ENCODE measurements around the gene ZNF521.

The ZNF521 gene

DNA sequence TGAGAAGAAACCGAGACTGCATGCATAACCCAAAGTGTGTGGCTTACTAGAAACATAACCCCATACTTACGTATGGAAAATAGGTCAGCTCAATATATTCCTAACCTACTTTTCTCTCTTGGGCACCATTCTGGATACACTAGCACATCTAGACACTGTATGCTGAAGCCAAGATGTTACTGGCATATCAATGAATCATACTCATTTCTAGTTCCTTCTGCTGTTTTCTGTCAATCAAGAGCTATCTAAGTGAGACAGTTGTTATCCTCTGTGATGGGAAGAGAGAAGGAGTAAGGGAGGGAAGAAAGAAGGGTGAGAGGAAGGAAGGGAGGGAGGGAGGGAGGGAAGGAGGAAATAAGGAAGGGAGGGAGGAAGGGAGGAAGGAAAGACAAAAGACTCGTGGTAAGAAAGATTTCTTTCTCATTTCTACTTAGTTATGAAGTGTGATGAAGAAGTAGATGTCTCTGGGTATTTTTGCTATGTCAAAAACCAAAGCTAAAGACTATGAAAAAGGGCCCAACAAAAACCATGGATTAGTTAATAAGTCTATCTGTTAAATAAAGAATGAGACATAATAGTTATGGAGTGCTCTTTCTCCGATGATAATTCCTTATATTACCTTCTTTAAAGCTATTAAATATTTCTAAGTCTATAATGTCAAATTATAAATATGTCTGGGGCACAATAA, 248.4 kb downstream of the ZNF521 start:
- TF ChIP-seq, protein P1, sequence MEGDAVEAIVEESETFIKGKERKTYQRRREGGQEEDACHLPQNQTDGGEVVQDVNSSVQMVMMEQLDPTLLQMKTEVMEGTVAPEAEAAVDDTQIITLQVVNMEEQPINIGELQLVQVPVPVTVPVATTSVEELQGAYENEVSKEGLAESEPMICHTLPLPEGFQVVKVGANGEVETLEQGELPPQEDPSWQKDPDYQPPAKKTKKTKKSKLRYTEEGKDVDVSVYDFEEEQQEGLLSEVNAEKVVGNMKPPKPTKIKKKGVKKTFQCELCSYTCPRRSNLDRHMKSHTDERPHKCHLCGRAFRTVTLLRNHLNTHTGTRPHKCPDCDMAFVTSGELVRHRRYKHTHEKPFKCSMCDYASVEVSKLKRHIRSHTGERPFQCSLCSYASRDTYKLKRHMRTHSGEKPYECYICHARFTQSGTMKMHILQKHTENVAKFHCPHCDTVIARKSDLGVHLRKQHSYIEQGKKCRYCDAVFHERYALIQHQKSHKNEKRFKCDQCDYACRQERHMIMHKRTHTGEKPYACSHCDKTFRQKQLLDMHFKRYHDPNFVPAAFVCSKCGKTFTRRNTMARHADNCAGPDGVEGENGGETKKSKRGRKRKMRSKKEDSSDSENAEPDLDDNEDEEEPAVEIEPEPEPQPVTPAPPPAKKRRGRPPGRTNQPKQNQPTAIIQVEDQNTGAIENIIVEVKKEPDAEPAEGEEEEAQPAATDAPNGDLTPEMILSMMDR (IDR thresholded peaks at IDR 0.05; ENCODE audit: low read depth, low read length), result no peak
- DNase-seq (ENCODE audit: extremely low read depth, low read depth), result no peak

DNA sequence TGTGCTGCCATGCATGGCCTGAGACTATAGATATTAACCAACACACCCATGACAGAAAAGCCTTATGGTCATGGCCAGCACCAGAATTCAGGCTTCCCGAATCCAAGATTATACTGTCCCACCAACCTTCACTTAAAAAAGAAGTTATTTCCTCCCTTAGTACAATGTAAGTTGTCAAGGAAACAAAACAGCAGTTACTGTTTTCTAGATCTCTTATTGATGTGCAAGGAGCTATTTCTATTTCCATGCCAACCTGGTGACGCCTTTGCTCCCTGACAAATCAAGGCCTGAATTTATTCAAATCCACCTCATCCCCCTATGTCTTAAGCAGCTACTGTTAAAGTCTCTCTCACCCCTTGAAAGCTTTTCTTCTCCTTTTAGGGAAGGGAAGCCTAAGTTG, 249.3 kb downstream of the ZNF521 start:
- TF ChIP-seq, protein P1 (IDR thresholded peaks at IDR 0.05; ENCODE audit: low read depth, low read length), result no peak
- DNase-seq (ENCODE audit: extremely low read depth, low read depth), result no peak

GRCh38 chr18:25100418-25100817, 251.5 kb downstream of the ZNF521 start:
- TF ChIP-seq, protein P1 (IDR thresholded peaks at IDR 0.05; ENCODE audit: low read depth, low read length), result no peak
- no peak for DNase-seq (ENCODE audit: extremely low read depth, low read depth)

- TF ChIP-seq, protein P1 (IDR thresholded peaks at IDR 0.05; ENCODE audit: low read depth, low read length), result no peak; the same call in 1 of the 2 replicates
- no peak for DNase-seq (ENCODE audit: extremely low read depth, low read depth)
These were observed 252.1 kb downstream of the ZNF521 start for GRCh38 chr18:25099895-25100294.

DNA sequence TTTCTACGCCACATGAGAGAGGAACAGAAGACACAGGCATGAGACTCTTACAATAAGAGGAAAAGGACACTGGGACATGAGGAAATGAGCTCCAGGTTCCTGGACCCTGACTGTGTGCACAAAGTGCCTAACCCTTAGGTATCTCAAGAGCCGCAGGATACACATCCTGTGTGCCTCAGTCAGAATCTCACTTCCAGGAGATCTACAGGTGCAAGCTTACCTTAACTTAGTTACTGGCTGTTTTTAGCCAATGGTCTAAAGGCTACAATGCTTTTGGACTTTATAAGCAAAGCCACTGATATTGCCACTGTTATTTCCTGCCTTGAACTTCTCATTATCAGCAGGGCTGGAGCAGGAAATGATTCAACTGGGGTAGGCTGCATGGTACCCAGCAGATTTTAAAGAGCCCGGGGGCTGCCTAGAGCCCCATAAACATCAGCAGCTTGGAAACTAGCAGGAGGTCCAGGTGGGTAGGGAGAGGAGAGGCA, 254.4 kb downstream of the ZNF521 start:
- TF ChIP-seq, protein P1 (IDR thresholded peaks at IDR 0.05; ENCODE audit: low read depth, low read length), result no peak
- no peak for DNase-seq (ENCODE audit: extremely low read depth, low read depth)

GRCh38 chr18:25097057-25097456, 254.9 kb downstream of the ZNF521 start:
- TF ChIP-seq, protein P1 (IDR thresholded peaks at IDR 0.05; ENCODE audit: low read depth, low read length), result no peak
- DNase-seq (ENCODE audit: extremely low read depth, low read depth), result no peak

- no peak for DNase-seq (ENCODE audit: extremely low read depth, low read depth)
- TF ChIP-seq, protein P1 (IDR thresholded peaks at IDR 0.05; ENCODE audit: low read depth, low read length), result no peak
These were observed 258.8 kb downstream of the ZNF521 start for GRCh38 chr18:25093141-25093540.

Measured in AG09319 (cell line).